HG03196 (cell line): Measurements from ENCODE around the gene PTRH2.
"Not testable (repeated sequence)": the region's sequence is repeated elsewhere in the genome, so short reads cannot be mapped to it uniquely, and the experiment has no call there.

Source experiments
- ATAC-seq: cut with Tn5 transposase; IDR thresholded peaks from one replicate; pipeline ENCODE4 v1.9.1; 2021; ENCODE audit not compliant: unreplicated experiment

PTRH2 gene

DNA sequence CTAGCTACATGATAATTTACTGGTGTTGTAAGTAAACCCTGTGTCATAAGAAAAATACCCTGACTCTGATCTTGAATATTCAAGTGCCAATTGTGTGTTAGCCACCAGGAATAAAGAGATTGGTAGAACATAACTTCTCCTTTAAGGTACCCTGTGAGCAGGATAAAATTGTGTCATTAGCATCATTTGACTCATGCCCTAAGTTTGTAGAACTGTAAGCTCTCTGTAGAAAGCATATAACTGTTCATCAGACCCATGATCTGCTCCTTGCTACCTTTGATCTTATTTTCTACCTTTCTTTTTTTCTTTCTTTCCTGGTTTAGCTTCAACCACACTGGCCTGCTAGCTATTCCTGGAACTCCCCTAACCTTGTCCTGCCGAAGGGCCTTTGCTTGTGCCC is 35.8 kb downstream of the PTRH2 start:
- ATAC-seq: no peak

GRCh38 chr17:59669944-59670343 is 37.3 kb downstream of the PTRH2 start:
- no peak for ATAC-seq

- no peak for ATAC-seq
Measured at GRCh38 chr17:59669411-59669810, 37.8 kb downstream of the PTRH2 start.

- ATAC-seq: no peak
Measured at GRCh38 chr17:59668816-59669215, 38.4 kb downstream of the PTRH2 start.

- no peak for ATAC-seq
Measured at GRCh38 chr17:59666235-59666634, 41.0 kb downstream of the PTRH2 start.

GRCh38 chr17:59656624-59657023 is 50.6 kb downstream of the PTRH2 start:
- not testable (repeated sequence) for ATAC-seq

- ATAC-seq: no peak
Measured at GRCh38 chr17:59652119-59652518, 55.1 kb downstream of the PTRH2 start.

- no peak for ATAC-seq
Measured at GRCh38 chr17:59651346-59651745, 55.9 kb downstream of the PTRH2 start.

DNA sequence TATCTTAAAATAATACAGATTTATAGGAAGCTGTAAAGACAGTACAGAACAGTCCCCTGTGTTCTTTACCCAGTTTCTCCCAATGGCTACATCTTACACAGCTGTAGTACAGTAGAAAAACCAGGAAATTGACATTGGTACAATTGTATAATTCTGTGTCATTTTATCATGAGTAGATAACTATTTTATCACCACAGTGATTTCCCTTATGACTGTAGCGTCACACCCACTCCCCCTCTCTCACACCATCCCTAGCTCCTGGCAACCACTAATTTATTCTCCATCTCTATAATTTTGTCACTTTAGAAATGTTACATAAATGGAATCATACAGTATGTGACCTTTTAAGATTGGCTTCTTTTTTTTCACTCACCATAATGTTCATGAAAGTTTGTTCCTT is 56.6 kb downstream of the PTRH2 start:
- ATAC-seq: no peak

GRCh38 chr17:59649886-59650285 is 57.3 kb downstream of the PTRH2 start:
- ATAC-seq: no peak
